GM18511 (cell line): ENCODE results near the gene DIAPH3.
"Not testable (repeated sequence)": the region's sequence is repeated elsewhere in the genome, so short reads cannot be mapped to it uniquely, and the experiment has no call there.

Experiments
- ATAC-seq: cut with Tn5 transposase; IDR thresholded peaks from one replicate; pipeline ENCODE4 v1.9.1; 2021; ENCODE audit warnings: mild to moderate bottlenecking, moderate library complexity; ENCODE audit not compliant: unreplicated experiment

Gene DIAPH3

GRCh38 chr13:60163478-60164233 lies at the start of gene DIAPH3:
Gene DIAPH3 (minus strand): TSS chr13:60163928. CDS start chr13:60163766, 162 bp downstream.
- peak; percentile 99 for ATAC-seq

- no peak for ATAC-seq
These were observed 49.6 kb upstream of the DIAPH3 start for GRCh38 chr13:60213236-60213744.

- ATAC-seq, result no peak
These were observed 47.8 kb upstream of the DIAPH3 start for GRCh38 chr13:60211548-60211947.

- ATAC-seq, result no peak
These were observed 47.0 kb upstream of the DIAPH3 start for GRCh38 chr13:60210510-60211330.

GRCh38 chr13:60205499-60205898 lies 41.8 kb upstream of the DIAPH3 start:
- ATAC-seq, result not testable (repeated sequence)

GRCh38 chr13:60201286-60201685 lies 37.6 kb upstream of the DIAPH3 start:
- ATAC-seq, result no peak

- not testable (repeated sequence) for ATAC-seq
These were observed 32.2 kb upstream of the DIAPH3 start for GRCh38 chr13:60195893-60196292.

GRCh38 chr13:60182907-60183306 lies 19.2 kb upstream of the DIAPH3 start:
- ATAC-seq, result no peak

- no peak for ATAC-seq
These were observed 14.6 kb upstream of the DIAPH3 start for GRCh38 chr13:60178327-60178726.

- ATAC-seq, result no peak
These were observed 11.8 kb upstream of the DIAPH3 start for GRCh38 chr13:60175571-60175970.

- no peak for ATAC-seq
These were observed 10.4 kb upstream of the DIAPH3 start for GRCh38 chr13:60174113-60174512.

- ATAC-seq, result no peak
These were observed 8.4 kb upstream of the DIAPH3 start for GRCh38 chr13:60172111-60172510.

GRCh38 chr13:60170414-60170813 lies 6.7 kb upstream of the DIAPH3 start:
- ATAC-seq, result no peak

GRCh38 chr13:60169239-60170031 lies 5.7 kb upstream of the DIAPH3 start:
- ATAC-seq, result no peak

- no peak for ATAC-seq
These were observed 3.4 kb upstream of the DIAPH3 start for GRCh38 chr13:60167121-60167520.

GRCh38 chr13:60165391-60166099 lies 1.8 kb upstream of the DIAPH3 start:
- ATAC-seq, result no peak

- ATAC-seq, result peak; percentile 30
These were observed 634 bp upstream of the DIAPH3 start for GRCh38 chr13:60164234-60164889.

- ATAC-seq, result no peak
These were observed 1.6 kb downstream of the DIAPH3 start for GRCh38 chr13:60162096-60162495.

- peak; percentile 53 for ATAC-seq
These were observed 5.4 kb downstream of the DIAPH3 start for GRCh38 chr13:60158321-60158801.

GRCh38 chr13:60155978-60156377 lies 7.8 kb downstream of the DIAPH3 start:
- ATAC-seq, result no peak
